Measurements from ENCODE around the gene CNTFR.

The CNTFR gene

DNA sequence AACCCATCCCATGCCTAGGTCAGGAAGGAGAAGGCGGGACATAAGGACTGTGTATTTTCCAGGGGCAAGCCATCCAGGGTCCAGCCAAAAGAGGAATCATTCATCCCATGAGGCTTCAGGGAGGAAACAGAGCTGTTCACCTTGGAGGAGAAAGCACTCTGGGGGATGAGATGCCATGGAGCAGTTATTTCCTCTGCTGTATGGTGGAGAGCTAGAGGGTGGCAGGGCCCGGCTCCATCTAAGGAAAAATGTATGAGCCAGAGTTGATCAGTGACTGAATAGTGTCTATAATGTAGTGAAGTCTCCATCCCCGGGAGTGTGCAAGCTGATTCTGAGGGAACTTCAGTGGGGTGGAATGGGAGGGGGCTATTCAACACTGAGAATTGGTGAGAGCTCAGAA lies 74.7 kb downstream of the CNTFR start:
- TF ChIP-seq TAF1 (IDR thresholded peaks at IDR 0.05; ENCODE audit: low read depth) (no peak), EP300 (IDR thresholded peaks at IDR 0.05; ENCODE audit: borderline replicate concordance) (no peak), CREB1 (IDR thresholded peaks at IDR 0.05; ENCODE audit: low read depth) (no peak), CEBPB (IDR thresholded peaks at IDR 0.05) (no peak), NFIC (IDR thresholded peaks at IDR 0.05) (no peak), EGR1 (IDR thresholded peaks at IDR 0.05) (no peak), TEAD4 (IDR thresholded peaks at IDR 0.05) (no peak), ZBTB7A (IDR thresholded peaks at IDR 0.05; ENCODE audit: low read depth) (no peak), YY1 (IDR thresholded peaks at IDR 0.05; ENCODE audit: low read depth) (no peak), RAD21 (IDR thresholded peaks at IDR 0.05; ENCODE audit: low read depth) (no peak), FOXM1 (IDR thresholded peaks at IDR 0.05; ENCODE audit: borderline replicate concordance, low read depth) (no peak), TCF12 (IDR thresholded peaks at IDR 0.05; ENCODE audit: low read depth) (no peak)
- TF ChIP-seq, protein P1, sequence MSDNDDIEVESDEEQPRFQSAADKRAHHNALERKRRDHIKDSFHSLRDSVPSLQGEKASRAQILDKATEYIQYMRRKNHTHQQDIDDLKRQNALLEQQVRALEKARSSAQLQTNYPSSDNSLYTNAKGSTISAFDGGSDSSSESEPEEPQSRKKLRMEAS (IDR thresholded peaks at IDR 0.05): no peak
- TF ChIP-seq, protein P2, sequence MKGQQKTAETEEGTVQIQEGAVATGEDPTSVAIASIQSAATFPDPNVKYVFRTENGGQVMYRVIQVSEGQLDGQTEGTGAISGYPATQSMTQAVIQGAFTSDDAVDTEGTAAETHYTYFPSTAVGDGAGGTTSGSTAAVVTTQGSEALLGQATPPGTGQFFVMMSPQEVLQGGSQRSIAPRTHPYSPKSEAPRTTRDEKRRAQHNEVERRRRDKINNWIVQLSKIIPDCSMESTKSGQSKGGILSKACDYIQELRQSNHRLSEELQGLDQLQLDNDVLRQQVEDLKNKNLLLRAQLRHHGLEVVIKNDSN (IDR thresholded peaks at IDR 0.05): no peak
- TF ChIP-seq, protein P3, sequence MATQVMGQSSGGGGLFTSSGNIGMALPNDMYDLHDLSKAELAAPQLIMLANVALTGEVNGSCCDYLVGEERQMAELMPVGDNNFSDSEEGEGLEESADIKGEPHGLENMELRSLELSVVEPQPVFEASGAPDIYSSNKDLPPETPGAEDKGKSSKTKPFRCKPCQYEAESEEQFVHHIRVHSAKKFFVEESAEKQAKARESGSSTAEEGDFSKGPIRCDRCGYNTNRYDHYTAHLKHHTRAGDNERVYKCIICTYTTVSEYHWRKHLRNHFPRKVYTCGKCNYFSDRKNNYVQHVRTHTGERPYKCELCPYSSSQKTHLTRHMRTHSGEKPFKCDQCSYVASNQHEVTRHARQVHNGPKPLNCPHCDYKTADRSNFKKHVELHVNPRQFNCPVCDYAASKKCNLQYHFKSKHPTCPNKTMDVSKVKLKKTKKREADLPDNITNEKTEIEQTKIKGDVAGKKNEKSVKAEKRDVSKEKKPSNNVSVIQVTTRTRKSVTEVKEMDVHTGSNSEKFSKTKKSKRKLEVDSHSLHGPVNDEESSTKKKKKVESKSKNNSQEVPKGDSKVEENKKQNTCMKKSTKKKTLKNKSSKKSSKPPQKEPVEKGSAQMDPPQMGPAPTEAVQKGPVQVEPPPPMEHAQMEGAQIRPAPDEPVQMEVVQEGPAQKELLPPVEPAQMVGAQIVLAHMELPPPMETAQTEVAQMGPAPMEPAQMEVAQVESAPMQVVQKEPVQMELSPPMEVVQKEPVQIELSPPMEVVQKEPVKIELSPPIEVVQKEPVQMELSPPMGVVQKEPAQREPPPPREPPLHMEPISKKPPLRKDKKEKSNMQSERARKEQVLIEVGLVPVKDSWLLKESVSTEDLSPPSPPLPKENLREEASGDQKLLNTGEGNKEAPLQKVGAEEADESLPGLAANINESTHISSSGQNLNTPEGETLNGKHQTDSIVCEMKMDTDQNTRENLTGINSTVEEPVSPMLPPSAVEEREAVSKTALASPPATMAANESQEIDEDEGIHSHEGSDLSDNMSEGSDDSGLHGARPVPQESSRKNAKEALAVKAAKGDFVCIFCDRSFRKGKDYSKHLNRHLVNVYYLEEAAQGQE (IDR thresholded peaks at IDR 0.05; ENCODE audit: low read depth): no peak

DNA sequence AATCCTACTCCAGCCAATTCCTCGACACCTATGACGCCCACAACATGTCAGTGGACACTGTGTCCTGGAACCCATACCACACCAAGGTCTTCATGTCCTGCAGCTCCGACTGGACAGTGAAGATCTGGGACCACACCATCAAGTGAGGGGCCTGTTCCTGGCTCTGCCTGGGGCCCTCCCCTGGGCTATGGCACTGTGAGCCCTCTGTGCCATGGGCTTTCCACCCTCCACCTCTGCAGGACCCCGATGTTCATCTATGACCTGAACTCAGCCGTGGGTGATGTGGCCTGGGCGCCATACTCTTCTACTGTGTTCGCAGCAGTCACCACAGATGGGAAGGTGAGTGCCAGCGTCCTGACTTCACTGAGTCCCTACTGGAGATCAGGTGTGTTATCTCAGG lies 75.1 kb downstream of the CNTFR start:
- TF ChIP-seq CEBPB (IDR thresholded peaks at IDR 0.05) (no peak), RAD21 (IDR thresholded peaks at IDR 0.05; ENCODE audit: low read depth) (no peak), TCF12 (IDR thresholded peaks at IDR 0.05; ENCODE audit: low read depth) (no peak), EP300 (IDR thresholded peaks at IDR 0.05; ENCODE audit: borderline replicate concordance) (no peak), EGR1 (IDR thresholded peaks at IDR 0.05) (no peak), NFIC (IDR thresholded peaks at IDR 0.05) (no peak), CREB1 (IDR thresholded peaks at IDR 0.05; ENCODE audit: low read depth) (no peak)
- TF ChIP-seq, protein P1 (IDR thresholded peaks at IDR 0.05): no peak
- TF ChIP-seq, protein P3 (IDR thresholded peaks at IDR 0.05; ENCODE audit: low read depth): no peak

DNA sequence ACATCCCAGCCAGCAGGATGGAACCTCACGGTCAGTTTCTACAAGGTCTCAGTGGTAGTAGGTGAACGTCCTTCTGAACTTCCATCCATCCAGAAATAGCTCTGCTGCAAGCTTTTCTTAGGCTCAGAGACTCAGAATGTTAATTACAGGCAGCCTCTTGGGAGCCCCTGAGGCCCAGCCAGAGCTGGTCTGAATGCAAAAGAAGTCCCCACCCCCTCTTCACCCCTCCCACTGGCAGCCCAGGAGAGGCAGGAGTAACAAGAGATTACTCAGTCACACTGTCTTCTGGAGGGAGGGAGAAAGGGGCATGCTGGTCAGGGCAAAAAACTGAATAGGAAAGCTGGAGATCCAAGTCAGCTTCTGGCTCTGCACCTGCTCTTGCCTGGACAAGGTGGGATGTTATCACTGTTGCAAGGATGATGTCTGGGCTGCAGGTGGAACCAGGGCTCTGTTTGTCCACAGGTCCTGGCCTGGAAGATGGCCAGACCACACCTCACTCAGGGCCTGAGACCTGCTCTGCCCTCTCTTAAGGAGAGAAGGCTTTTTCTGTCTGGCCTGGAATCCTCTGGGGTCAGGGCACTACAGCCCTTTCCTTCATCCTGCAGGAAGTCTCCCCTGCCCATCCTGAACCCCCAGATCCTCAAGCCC lies 75.8 kb downstream of the CNTFR start:
- TF ChIP-seq CREB1 (IDR thresholded peaks at IDR 0.05; ENCODE audit: low read depth): no peak
- TF ChIP-seq, protein P3 (IDR thresholded peaks at IDR 0.05; ENCODE audit: low read depth): no peak
- TF ChIP-seq TCF12 (IDR thresholded peaks at IDR 0.05; ENCODE audit: low read depth): no peak
- TF ChIP-seq, protein P1 (IDR thresholded peaks at IDR 0.05): no peak
- no peak for TF ChIP-seq EGR1 (IDR thresholded peaks at IDR 0.05)
- TF ChIP-seq NFIC (IDR thresholded peaks at IDR 0.05): no peak
- TF ChIP-seq, protein P2 (IDR thresholded peaks at IDR 0.05): no peak

DNA sequence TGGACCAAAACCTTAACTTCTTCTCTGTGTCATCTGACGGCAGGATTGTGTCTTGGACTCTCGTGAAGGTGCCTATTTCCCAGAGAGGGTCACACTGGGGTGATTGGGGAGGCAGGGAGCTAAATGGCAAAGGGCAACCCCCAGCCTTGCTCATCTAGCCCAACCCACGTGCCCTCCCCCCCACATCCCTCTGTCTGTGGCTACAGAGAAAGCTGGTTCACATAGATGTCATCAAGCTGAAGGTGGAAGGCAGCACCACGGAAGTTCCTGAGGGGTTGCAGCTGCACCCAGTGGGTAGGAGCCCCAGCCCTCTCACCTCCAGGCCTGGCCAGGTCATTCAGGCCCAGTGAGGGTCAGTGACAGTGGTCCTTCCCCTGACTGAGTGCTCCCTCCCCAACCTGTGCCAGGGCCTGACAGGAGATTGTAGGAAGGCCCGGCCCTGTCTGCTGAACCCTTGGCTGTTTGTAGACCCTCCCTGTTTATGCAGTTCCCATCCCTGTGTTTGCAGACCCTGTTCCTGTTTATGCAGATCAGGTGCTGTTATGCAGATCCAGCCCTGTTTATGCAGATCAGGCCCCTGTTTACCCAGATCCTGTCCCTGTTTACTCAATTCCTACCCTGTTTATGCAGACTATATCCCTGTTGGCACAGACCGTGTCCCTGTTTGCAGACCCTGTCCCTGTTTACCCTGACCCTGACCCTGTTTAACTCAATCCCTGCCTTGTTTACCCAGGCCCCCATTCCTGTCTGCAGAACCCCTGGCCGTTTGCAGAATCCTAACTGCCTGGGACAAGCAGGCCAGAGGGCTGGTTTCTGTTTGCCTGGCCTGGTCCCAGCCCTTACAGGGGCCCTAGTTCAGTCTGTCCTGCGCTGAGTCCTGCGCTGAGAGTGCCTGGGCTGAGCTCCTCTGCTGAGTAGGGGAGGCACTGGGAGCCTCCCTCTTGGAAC lies 77.1 kb downstream of the CNTFR start:
- TF ChIP-seq, protein P2 (IDR thresholded peaks at IDR 0.05): no peak
- TF ChIP-seq TAF1 (IDR thresholded peaks at IDR 0.05; ENCODE audit: low read depth) (no peak), RAD21 (IDR thresholded peaks at IDR 0.05; ENCODE audit: low read depth) (no peak), CEBPB (IDR thresholded peaks at IDR 0.05) (no peak), TEAD4 (IDR thresholded peaks at IDR 0.05) (no peak), FOXM1 (IDR thresholded peaks at IDR 0.05; ENCODE audit: borderline replicate concordance, low read depth) (no peak)
- TF ChIP-seq, protein P1 (IDR thresholded peaks at IDR 0.05): no peak

Measured in Ishikawa (cell line).